DMS153 treated with DMSO at 0.1 percent for 48 hours (cell line): ENCODE results near the gene C1orf141.
"Not testable (repeated sequence)": the region's sequence is repeated elsewhere in the genome, so short reads cannot be mapped to it uniquely, and the experiment has no call there.

ENCODE experiments used
- DNase-seq: peaks from one replicate; lab custom pipeline; 2025; ENCODE audit not compliant: unreplicated experiment; lab: John Stamatoyannopoulos, UW

C1orf141 gene

DNA sequence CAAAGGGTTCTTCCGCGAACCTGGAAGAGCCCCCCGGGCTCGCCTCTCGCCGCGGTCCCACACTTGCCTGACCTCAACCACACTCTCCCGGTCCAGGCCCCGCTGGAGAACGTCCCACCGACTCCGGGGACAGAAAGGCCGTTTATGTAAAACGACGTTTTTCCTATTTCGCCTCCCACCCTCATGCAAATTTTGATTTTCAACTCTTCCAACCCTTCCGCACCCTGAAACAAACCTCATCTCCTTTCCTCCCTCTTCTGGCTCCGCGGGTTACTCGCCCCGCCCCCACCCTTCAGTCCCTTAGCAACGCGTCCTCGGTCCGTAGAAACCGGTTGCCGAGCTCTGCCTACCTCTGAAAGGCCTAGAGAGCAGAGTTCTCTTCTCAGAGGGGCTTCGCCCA lies at the start of gene C1orf141:
Gene C1orf141, minus strand, starts transcription at position 276 of the 400 bp plus-strand sequence. CDS start 7,730 bp downstream, outside the sequence.
- no peak for DNase-seq

DNA sequence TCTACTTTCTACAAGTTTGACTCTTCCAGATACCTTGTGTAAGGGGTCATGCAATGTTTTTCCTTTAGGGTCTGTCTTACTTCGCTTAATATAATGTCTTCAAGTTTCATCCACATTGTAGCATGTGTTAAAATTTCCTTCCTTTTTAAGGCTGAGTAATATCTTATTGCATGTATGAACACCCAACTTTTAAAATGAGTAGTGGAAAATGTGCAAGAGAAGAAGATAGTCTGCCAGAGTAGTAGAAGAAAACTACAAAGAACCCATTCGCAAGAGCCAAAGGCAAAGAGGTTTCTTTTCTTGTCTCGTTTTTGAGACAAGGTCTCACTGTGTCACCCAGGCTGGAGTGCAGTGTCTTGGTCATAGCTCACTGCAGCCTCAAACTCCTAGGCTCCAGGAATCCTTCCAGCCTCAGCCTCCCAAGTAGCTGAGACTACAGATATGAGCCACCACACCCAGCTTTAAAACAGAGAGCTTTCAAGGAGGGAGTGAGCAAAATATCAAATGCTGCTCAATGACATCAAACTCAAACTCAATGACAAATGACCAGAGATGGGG lies 40.8 kb upstream of the C1orf141 start:
- DNase-seq = no peak

- DNase-seq = no peak
Measured at GRCh38 chr1:67174716-67175284, 40.0 kb upstream of the C1orf141 start.

- DNase-seq = no peak
Measured at GRCh38 chr1:67173988-67174387, 39.2 kb upstream of the C1orf141 start.

GRCh38 chr1:67171978-67172377 lies 37.2 kb upstream of the C1orf141 start:
- no peak for DNase-seq

- no peak for DNase-seq
Measured at GRCh38 chr1:67171574-67171955, 36.8 kb upstream of the C1orf141 start.

DNA sequence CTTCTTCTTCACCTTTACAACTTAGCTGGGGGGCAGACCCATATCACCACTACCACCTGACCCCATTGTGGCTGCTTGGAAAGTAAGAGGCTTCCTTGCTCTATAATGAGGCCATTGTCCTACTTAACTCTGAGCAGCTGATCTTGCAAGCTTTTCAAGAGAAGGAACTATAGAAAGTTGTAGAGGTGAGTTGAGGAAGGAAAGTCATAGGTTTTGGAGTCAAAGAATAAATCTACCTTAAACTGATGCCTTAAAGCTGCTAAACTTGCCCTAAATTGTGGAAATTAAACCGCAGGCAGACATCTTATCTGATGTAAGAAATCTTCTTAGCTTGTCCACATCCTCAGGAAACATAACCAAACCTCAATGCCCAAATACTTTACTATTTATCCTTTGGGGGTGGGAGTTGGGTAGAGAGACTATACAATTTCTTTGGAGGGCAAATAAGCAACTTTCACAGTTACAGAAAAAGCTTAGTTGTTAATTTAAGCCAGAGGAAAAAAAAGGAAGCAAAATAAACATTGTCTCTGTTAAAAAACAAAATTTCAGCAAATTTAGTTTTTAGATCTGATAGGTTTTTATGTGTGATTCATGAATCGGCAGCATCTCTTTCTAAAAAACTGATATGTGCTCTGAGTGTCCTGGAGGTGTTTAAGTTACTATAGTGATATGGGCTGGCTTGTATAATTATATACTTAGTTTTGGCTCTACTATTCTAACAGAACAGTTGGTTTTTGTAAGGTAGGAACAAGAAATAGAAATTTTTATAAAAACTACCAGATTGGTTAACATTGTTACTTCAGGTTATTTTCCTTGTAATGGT lies 36.2 kb upstream of the C1orf141 start:
- DNase-seq = no peak

DNA sequence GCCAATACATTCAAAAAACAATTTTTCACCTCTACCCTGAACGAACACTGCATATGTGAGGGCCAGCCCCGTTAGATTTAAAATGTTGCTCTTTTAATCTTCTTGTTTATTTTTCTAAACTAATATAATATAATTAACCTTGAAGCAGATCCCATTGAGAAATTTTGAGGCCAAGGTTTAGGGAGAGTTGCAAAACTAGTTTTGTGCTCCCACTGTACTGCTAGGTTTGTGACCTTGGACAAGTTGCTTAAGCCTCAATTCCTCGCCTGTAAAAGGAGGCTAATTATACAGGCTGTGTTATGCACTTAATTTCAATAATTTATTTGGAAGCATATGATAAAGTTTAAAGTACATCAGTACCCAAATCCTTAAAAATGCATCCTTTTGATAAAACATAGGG lies 35.2 kb upstream of the C1orf141 start:
- DNase-seq = no peak

- no peak for DNase-seq
Measured at GRCh38 chr1:67169496-67169895, 34.7 kb upstream of the C1orf141 start.

- no peak for DNase-seq
Measured at GRCh38 chr1:67166196-67166595, 31.4 kb upstream of the C1orf141 start, which contains the start of gene IL23R. TSS of gene IL23R (plus strand) at chr1:67166454. CDS start at chr1:67168121, 1,667 bp downstream.

DNA sequence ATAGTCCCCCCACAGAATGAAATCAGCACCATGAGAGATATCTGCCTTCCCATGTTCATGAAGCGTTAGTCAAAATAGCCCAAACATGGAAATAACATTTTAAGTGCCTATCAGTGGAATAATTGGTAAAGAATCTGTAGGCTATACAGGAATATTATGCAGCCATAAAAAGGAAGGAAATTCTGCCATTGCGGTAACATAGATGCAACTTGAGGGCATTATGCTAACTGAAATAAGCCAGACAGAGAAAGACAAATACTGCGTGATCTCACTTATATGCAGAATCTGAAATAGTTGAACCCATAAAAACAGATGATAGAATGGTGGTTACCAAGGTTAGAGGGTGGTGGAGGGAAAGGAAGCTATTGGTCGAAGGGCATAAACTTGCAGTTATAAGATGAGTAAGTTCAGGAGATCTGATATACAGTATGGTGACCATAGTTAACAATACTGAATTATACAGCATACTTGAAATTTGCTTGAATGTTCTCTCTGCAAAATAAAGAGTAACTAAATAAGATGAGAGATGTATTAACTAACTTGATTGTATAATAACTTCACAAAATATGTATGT lies 30.8 kb upstream of the C1orf141 start:
- DNase-seq = no peak

GRCh38 chr1:67162954-67163353 lies 28.2 kb upstream of the C1orf141 start:
- no peak for DNase-seq

DNA sequence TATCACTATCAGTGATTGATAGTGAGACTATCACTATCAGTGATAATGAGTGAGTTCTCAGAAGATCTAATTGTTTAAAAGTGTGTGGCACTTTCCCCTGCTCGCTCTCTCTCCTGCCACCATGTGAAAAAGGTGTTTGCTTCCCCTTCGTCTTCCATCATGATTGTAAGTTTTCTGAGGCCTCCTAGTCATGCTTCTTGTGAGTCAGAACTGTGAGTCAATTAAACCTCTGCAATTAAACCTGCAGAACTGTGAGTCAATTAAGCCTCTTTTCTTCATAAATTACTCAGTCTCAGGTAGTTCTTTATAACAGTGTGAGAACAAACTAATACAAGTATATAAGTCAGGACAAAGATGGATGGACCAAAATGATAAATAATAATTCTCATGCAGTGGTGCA lies 24.5 kb upstream of the C1orf141 start:
- no peak for DNase-seq

DNA sequence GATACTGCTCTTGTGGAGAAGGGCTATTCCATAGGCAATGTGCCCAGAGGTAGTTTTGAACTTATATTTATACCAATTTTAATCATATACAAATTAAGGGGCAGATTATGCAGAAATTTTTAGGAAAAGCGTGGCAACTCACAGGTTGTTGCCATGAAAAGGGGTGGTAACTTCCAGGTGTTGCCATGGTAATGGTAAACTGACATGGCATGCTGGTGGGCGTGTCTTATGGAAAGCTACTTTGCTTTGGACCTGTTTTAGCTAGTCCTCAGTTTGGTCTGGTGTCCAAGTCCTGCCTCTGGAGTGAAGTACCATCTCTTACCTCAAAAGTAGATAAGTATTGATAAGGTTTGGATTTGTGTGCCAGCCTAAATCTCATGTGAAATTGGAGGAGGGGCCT lies 23.6 kb upstream of the C1orf141 start:
- no peak for DNase-seq

GRCh38 chr1:67150931-67151330 lies 16.2 kb upstream of the C1orf141 start:
- no peak for DNase-seq

DNA sequence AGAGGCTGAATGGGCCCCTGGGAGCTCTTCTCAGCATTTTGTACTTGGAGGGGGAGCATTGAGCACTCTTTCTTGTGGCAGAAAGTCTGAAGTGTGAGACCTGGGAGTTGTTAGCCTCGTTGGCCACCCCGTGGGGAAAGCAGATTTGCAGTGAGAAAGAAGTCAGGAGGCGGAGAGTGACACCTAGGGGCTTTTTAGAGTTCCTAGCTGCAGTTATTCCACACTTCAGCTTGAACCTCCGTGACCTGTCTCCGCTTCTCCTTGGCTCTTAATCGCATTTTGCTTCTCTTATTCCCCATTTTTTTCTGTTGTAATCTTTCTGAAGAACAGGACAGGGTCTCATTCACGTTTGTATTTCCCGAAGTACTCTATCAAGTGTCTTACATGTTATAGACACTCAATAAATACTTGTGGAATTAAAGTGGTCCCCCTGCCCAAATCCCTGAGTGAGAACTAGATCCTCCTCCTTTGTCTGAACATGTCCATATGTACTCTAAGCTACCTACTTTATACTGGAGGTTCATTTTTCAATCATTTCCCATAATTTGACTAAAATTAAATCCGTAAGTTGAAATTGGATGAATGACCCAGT lies 14.5 kb upstream of the C1orf141 start:
- peak; percentile 62 for DNase-seq

GRCh38 chr1:67148516-67149178 lies 13.9 kb upstream of the C1orf141 start:
- no peak for DNase-seq

DNA sequence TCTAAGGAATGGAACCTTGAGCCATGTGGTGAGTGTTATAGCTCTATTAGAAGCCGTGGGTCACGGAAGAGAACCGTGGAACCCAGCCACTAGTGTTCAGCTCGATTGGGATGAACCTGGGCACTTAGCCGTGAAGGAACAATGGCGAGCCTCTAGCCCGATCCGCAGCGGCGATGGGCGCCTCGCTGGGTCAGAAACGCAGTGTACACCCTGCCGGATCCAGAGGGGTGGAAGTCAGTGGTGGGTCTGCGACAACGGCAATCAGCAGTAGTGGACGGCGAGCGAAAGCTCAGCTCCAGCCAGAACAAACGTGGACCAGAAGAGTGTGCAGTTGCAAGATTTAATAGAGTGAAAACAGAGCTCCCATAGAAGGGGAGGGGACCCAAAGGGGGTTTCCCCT lies 13.2 kb upstream of the C1orf141 start:
- DNase-seq = not testable (repeated sequence)

GRCh38 chr1:67146539-67146938 lies 11.8 kb upstream of the C1orf141 start:
- no peak for DNase-seq

GRCh38 chr1:67146101-67146500 lies 11.3 kb upstream of the C1orf141 start:
- no peak for DNase-seq

DNA sequence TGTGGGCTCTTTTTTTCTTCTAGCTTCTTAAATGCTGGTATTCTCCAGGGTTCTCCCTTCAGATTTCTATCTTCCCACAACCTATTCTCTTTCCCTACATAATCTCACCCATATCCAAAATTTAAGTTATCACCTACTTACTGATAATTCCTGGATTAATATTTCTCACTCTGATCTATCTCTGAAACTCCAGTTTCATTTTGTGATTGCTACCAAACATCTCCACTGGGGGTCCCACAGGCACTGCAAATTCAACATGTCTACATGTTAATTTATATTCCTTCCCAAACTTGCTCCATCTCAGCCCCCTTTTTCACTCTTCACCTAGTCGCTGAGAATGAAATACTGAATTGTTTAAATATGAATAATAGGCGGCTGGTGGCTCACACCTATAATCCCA lies 9.9 kb upstream of the C1orf141 start:
- no peak for DNase-seq
